NCI-H187 (cell line): ENCODE results near the gene GRIN2B.
A peak's percentile ranks its signal among the peaks of the same experiment; 100 is the strongest.

Experiments
- DNase-seq, 2 experiments: peaks; one replicate each; lab custom pipeline; 2025; lab: John Stamatoyannopoulos, UW

Gene GRIN2B

GRCh38 chr12:13957576-13957975 lies 23.8 kb downstream of the GRIN2B start:
- no peak for DNase-seq

GRCh38 chr12:13956060-13956590 lies 25.3 kb downstream of the GRIN2B start:
- DNase-seq: no peak

GRCh38 chr12:13952096-13952495 lies 29.3 kb downstream of the GRIN2B start:
- DNase-seq: no peak

GRCh38 chr12:13950502-13950901 lies 30.9 kb downstream of the GRIN2B start:
- no peak for DNase-seq

GRCh38 chr12:13948621-13949020 lies 32.8 kb downstream of the GRIN2B start:
- DNase-seq: no peak

GRCh38 chr12:13947276-13947946 lies 34.0 kb downstream of the GRIN2B start:
- DNase-seq: no peak

- no peak for DNase-seq
Measured at GRCh38 chr12:13945641-13946040, 35.8 kb downstream of the GRIN2B start.

- no peak for DNase-seq
Measured at GRCh38 chr12:13945236-13945635, 36.2 kb downstream of the GRIN2B start.

GRCh38 chr12:13942826-13943225 lies 38.6 kb downstream of the GRIN2B start:
- no peak for DNase-seq

- DNase-seq: peak; percentile 10 to 16
Measured at GRCh38 chr12:13941258-13942249, 39.8 kb downstream of the GRIN2B start.

GRCh38 chr12:13940335-13940865 lies 41.0 kb downstream of the GRIN2B start:
- DNase-seq: no peak

- no peak for DNase-seq
Measured at GRCh38 chr12:13937735-13938134, 43.7 kb downstream of the GRIN2B start.

GRCh38 chr12:13935169-13935568 lies 46.2 kb downstream of the GRIN2B start:
- no peak for DNase-seq
